Mucosa of stomach (tissue), 1 donor: ENCODE results near the gene PDZD2.
"Not testable (repeated sequence)": the region's sequence is repeated elsewhere in the genome, so short reads cannot be mapped to it uniquely, and the experiment has no call there.

Experiments used
- H3K27me3 ChIP-seq: one replicate; pipeline ENCODE4 v1.7.0; 2013; ENCODE audit warnings: mild to moderate bottlenecking, low read length; ENCODE audit not compliant: control insufficient read depth, insufficient read depth
- H3K36me3 ChIP-seq: one replicate; pipeline ENCODE4 v1.7.0; 2013; ENCODE audit warnings: low read length; ENCODE audit not compliant: control insufficient read depth, insufficient read depth
- H3K4me1 ChIP-seq: one replicate; pipeline ENCODE4 v1.7.0; 2013; ENCODE audit warnings: mild to moderate bottlenecking, low read length; ENCODE audit not compliant: control insufficient read depth, insufficient read depth
- H3K4me3 ChIP-seq: one replicate; pipeline ENCODE4 v1.7.0; 2013; ENCODE audit warnings: low read length
- H3K9ac ChIP-seq: one replicate; pipeline ENCODE4 v1.7.0; 2013; ENCODE audit warnings: mild to moderate bottlenecking, low read length, moderate library complexity
- H3K9me3 ChIP-seq: one replicate; pipeline ENCODE4 v1.7.0; 2013; ENCODE audit warnings: mild to moderate bottlenecking, low read length, moderate library complexity; ENCODE audit not compliant: control insufficient read depth
- donor health status: Pancreatic carcinoma.

Gene PDZD2

GRCh38 chr5:31964007-31964360, 325.1 kb downstream of the PDZD2 start:
- H3K36me3 ChIP-seq: no peaks in the 10 kb centered on the region
- H3K9me3 ChIP-seq: no peaks in the 10 kb centered on the region
- peaks cover 23% of the 10 kb centered on the region for H3K4me1 ChIP-seq
- H3K9ac ChIP-seq: no peak overlapping the region
- H3K4me3 ChIP-seq: no peak overlapping the region
- no peaks in the 10 kb centered on the region for H3K27me3 ChIP-seq

- no peaks in the 10 kb centered on the region for H3K36me3 ChIP-seq
- H3K9me3 ChIP-seq: no peaks in the 10 kb centered on the region
- peaks cover 23% of the 10 kb centered on the region for H3K4me1 ChIP-seq
- no peak overlapping the region for H3K4me3 ChIP-seq
- no peak overlapping the region for H3K9ac ChIP-seq
- H3K27me3 ChIP-seq: no peaks in the 10 kb centered on the region
These were observed 326.3 kb downstream of the PDZD2 start for GRCh38 chr5:31965227-31965626.

- H3K4me3 ChIP-seq: no peak overlapping the region
These were observed 328.0 kb downstream of the PDZD2 start for GRCh38 chr5:31966936-31967335.

GRCh38 chr5:31967461-31967860, 328.5 kb downstream of the PDZD2 start:
- H3K36me3 ChIP-seq: no peaks in the 10 kb centered on the region
- no peak overlapping the region for H3K4me3 ChIP-seq
- H3K9ac ChIP-seq: no peak overlapping the region
- H3K9me3 ChIP-seq: no peaks in the 10 kb centered on the region
- H3K4me1 ChIP-seq: peaks cover 14% of the 10 kb centered on the region
- no peaks in the 10 kb centered on the region for H3K27me3 ChIP-seq

More at GRCh38 chr5:31966936-31967335, 328.0 kb downstream of the PDZD2 start:
- H3K4me1 ChIP-seq: peaks cover 19% of the 10 kb centered on the region
- no peak overlapping the region for H3K9ac ChIP-seq
- no peaks in the 10 kb centered on the region for H3K36me3 ChIP-seq
- no peaks in the 10 kb centered on the region for H3K9me3 ChIP-seq
- no peaks in the 10 kb centered on the region for H3K27me3 ChIP-seq

GRCh38 chr5:31972558-31972957, 333.6 kb downstream of the PDZD2 start:
- Histone ChIP-seq H3K4me1 (no peaks in the 10 kb centered on the region), H3K9me3 (no peaks in the 10 kb centered on the region), H3K9ac (no peak overlapping the region), H3K4me3 (no peak overlapping the region), H3K36me3 (no peaks in the 10 kb centered on the region), H3K27me3 (no peaks in the 10 kb centered on the region)

GRCh38 chr5:31975189-31975612, 336.3 kb downstream of the PDZD2 start:
- H3K4me1 ChIP-seq, H3K4me3 ChIP-seq, H3K9ac ChIP-seq, H3K36me3 ChIP-seq, H3K9me3 ChIP-seq, H3K27me3 ChIP-seq: not testable (repeated sequence)

- Histone ChIP-seq H3K9ac (no peak overlapping the region), H3K4me3 (no peak overlapping the region), H3K9me3 (no peaks in the 10 kb centered on the region), H3K4me1 (no peaks in the 10 kb centered on the region), H3K27me3 (no peaks in the 10 kb centered on the region), H3K36me3 (no peaks in the 10 kb centered on the region)
These were observed 337.2 kb downstream of the PDZD2 start for GRCh38 chr5:31976169-31976568.

- Histone ChIP-seq H3K4me1 (no peaks in the 10 kb centered on the region), H3K4me3 (no peak overlapping the region), H3K36me3 (no peaks in the 10 kb centered on the region), H3K27me3 (no peaks in the 10 kb centered on the region), H3K9me3 (no peaks in the 10 kb centered on the region), H3K9ac (no peak overlapping the region)
These were observed 342.5 kb downstream of the PDZD2 start for GRCh38 chr5:31981361-31981945.

GRCh38 chr5:31982027-31982426, 343.1 kb downstream of the PDZD2 start:
- Histone ChIP-seq H3K27me3 (no peaks in the 10 kb centered on the region), H3K36me3 (no peaks in the 10 kb centered on the region), H3K4me3 (no peak overlapping the region), H3K9me3 (no peaks in the 10 kb centered on the region), H3K4me1 (no peaks in the 10 kb centered on the region), H3K9ac (no peak overlapping the region)

- Histone ChIP-seq H3K4me1 (no peaks in the 10 kb centered on the region), H3K9me3 (no peaks in the 10 kb centered on the region), H3K9ac (no peak overlapping the region), H3K36me3 (no peaks in the 10 kb centered on the region), H3K4me3 (no peak overlapping the region), H3K27me3 (no peaks in the 10 kb centered on the region)
These were observed 343.7 kb downstream of the PDZD2 start for GRCh38 chr5:31982621-31983020.

GRCh38 chr5:31983851-31984250, 344.9 kb downstream of the PDZD2 start:
- H3K9me3 ChIP-seq: no peaks in the 10 kb centered on the region
- no peak overlapping the region for H3K9ac ChIP-seq
- H3K4me3 ChIP-seq: no peak overlapping the region
- H3K27me3 ChIP-seq: no peaks in the 10 kb centered on the region
- no peaks in the 10 kb centered on the region for H3K4me1 ChIP-seq
- H3K36me3 ChIP-seq: no peaks in the 10 kb centered on the region

- Histone ChIP-seq H3K9ac (no peak overlapping the region), H3K9me3 (no peaks in the 10 kb centered on the region), H3K4me3 (no peak overlapping the region), H3K4me1 (no peaks in the 10 kb centered on the region), H3K36me3 (no peaks in the 10 kb centered on the region), H3K27me3 (no peaks in the 10 kb centered on the region)
These were observed 345.8 kb downstream of the PDZD2 start for GRCh38 chr5:31984691-31985090.

- Histone ChIP-seq H3K36me3 (no peaks in the 10 kb centered on the region), H3K4me3 (no peak overlapping the region), H3K27me3 (no peaks in the 10 kb centered on the region), H3K9ac (no peak overlapping the region), H3K9me3 (no peaks in the 10 kb centered on the region), H3K4me1 (peaks cover 3% of the 10 kb centered on the region)
These were observed 347.2 kb downstream of the PDZD2 start for GRCh38 chr5:31986101-31986500.
